ENCODE results near the gene DGCR2.
"Not testable (repeated sequence)": the region's sequence is repeated elsewhere in the genome, so short reads cannot be mapped to it uniquely, and the experiment has no call there.

Gene DGCR2

DNA sequence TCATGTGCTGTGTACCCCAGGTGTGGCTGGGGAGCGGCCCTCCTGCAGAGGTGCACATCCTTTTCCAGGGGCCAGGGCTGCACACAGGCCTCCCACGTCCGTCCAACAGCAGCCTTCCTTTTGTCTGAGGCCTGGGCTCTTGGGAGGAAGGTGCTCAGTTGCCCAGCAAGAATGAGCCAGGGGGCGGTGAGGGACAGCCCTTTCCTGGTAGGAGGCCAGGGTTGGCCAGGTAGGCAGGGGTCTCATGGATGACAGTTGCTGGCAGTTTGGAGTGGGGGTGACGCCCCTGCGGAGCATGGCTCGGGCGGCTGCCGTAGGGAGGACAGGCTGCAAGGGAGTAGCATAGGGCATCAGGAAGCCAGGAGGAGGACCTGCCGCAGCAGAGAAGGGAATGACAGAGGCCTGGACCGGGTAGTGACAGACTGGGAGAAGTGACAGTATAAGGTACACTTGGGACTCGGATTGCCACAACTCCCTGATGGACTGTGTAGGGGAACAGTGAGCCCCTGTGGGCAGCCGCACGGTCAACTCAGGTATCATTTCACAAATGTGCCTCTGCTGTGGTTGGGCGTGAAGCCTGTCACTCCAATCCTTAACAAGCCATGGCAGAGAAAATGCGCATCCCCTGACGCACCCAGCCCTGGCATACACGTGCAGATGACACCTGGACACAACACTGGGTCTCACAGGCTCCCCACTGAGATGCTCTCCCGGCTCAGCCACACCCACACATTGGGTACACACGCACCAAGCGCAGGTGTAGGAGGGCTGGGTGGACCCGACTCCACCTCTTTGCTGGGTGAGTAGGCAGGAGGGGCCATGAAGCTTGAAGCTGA, 79.7 kb downstream of the DGCR2 start:
- no peak for DNase-seq (ENCODE audit: low read depth)

GRCh38 chr22:19041704-19042074, 80.5 kb downstream of the DGCR2 start:
- DNase-seq (ENCODE audit: low read depth): no peak

- DNase-seq (ENCODE audit: low read depth): no peak
Observed at GRCh38 chr22:19040888-19041703, 81.1 kb downstream of the DGCR2 start.

DNA sequence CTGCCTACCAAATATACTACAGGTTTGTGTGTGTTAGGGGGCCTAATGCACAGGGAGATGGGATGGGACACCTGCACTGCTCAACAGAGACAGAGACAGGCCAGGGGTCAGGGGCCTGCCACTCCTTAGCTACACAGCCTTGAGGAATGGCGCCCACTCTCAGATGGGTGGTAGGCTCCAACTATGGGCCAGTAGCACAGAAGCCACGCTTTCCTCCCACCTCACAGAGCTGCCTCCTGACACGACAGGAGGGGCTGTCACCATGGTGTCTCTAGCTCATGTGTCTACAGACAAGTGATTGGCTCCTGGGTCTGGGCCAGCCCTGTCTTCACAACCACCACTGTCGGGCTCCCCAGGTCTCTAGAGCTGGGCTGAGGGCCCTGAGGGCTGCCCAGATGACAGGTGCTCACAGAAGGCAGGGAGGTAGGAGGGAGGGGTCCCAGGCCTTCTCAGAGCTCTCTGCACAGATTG, 81.8 kb downstream of the DGCR2 start:
- DNase-seq (ENCODE audit: low read depth): no peak

DNA sequence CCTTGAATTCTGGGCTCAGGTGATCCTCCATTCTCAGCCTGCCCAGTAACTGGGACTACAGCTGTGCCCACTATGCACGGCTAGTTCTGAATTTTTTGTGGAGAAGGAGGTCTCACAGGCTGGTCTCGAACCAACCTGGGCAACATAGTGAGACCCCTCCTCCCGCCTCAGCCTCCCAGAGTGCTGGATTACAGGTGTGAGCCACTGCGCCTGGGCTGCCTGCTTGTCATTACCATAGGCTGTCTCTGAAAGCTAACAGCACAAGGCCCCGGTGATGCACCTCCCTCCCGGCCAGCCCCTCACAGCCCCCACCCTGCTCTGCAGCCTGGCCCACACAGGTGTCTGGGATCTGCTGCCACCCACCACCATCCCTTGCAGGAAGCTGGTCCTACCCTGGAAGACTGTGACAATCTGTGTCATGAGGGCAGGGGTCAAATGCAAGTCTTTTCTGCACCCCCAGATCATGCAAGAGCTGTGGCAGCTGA, 82.4 kb downstream of the DGCR2 start:
- DNase-seq (ENCODE audit: low read depth): no peak

- no peak for DNase-seq (ENCODE audit: low read depth)
Observed at GRCh38 chr22:19039448-19039780, 82.8 kb downstream of the DGCR2 start.

DNA sequence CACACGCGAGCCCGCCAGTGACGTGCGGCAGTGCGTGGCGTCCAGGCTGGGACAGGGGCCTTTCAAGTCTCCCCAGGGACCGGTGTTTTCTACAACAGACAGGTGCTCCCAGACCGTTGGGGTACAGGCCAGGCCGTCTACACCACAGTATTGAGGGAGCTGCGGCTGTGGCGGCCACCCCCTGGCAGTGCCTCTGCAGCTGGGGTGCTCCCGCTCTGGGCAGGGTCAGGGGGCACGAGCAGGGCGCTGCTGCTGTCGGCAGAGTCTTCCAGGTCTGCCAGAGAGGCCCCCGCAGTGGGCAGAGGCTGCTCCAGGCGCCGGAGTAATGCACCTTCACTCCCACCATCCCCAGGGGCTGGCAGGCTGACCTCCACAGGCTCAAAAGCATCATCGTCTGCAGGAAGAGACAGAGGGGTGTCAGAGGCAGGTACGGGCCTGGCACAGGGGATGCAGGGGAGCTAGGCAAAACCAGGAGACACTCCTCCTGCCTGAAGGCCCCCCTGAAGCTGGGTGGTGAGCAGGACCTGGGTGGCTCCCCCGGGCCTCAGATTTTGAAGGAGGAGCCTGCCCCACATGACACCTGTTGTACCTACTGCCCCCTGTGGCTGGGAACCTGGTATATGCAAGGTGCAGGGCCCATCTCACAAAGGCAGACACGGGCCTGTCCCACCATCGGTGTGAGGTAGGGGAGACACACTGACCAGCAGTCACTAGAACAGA, 83.3 kb downstream of the DGCR2 start:
- DNase-seq (ENCODE audit: low read depth): no peak

- no peak for DNase-seq (ENCODE audit: low read depth)
Observed at GRCh38 chr22:19038164-19038546, 84.1 kb downstream of the DGCR2 start.

DNA sequence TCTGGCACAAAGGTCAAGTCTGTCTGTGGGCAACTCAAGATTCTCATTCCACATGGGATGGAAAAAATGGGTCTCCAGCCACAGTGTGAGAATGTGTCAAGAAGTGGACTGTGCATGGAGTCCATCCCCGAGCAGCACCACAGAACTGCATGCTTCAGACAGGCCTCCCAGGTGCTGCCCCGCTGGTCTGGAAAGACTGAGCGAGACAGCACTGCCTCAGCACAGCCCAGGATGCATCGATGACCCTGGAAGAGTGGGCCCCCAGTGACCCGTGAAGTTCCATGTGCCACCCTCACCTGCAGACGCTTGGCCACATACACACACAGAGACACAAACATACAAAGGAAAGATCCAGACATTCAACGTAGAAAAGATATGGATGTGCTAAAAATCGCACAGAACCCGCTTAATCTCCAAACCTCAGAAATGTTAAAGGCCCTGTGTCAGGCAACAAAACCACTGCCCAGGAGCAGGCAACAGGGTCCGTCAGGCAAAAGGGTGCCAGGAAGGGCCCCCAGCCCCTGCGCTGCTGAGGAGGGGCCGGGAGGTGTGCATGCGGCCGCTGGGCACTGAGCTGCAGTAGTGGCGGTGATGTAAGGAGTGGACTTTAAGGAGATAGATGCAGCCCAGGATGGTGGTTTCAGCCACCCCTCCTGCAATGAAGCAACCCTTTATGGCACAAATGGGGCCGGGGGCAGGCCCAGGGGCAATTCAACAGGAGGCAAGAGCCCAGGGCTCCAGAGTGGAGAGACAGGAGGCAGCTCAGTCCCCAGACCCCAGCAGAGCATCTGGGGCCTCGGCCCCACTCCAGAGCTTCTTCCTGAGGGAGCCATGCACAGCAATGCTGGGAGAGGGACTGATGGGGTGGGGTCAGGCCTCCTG, 84.7 kb downstream of the DGCR2 start:
- DNase-seq (ENCODE audit: low read depth): no peak

GRCh38 chr22:19036523-19037273, 85.5 kb downstream of the DGCR2 start:
- no peak for DNase-seq (ENCODE audit: low read depth)

DNA sequence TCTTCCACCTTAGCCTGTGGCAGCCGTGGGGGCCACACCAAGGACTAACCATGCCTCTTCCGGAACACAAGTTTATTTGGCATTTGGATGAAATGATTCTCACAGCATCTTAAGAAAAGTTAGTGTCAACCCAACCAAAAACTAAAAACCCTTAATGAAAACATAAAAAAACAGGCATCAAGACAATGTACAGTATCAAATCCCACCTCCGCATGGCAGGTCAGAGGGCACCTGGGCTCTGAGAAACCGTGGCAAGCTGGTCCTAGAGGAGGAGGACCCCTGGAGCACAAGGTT, 86.0 kb downstream of the DGCR2 start:
- no peak for DNase-seq (ENCODE audit: low read depth)

DNA sequence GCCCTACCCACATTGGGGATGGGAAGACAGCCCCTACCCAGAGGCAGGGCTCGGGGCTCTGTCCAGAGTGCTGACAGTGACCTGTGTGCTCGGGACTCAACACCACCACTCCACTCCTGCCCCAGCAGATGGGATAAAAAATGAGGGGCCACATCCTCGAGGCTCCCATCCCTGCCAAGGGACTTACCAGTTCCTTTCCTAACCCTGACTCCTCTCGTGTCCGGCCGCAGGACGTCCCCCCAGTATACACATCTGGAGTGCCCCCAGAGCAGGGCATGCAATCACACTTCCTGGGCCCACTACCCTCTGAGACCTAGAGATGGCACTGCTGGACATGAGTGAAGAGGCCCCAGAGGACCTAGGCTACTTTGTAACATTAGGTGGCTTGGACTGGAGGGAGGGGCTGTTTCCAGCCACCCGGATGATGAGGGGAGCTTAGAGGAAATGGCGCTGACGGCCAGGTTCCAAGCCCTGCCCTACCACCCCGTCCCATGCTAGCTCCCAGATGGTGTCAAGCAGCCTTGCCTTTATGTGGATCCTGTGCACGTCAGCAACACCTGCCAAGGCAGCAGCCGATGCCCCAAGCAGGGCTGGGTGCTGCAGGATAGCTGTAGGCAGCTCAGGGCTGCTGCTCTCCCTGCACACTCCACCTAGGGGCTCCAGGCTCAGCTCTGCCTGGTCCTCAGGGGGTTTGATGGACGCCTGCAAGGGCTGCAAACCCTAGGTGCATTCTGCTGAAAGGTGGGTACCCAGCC, 86.6 kb downstream of the DGCR2 start:
- no peak for DNase-seq (ENCODE audit: low read depth)

DNA sequence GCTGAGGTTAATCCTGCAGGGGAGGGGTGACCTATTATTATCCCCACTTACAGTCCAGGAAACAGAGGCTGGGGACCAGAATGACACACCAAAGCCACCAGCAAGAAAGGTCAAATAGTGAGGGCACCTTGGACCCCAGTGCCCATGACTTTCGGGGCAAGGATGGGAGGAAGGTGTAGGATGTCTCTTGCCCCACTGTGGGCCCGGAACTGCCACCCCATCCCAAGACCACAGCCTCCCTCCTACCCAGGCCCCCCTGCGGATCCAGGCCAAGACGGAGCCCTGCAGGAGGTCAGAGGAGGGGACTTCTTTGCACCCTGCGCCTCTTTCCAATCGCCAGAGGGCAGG, 87.1 kb downstream of the DGCR2 start:
- not testable (repeated sequence) for DNase-seq (ENCODE audit: low read depth)

DNA sequence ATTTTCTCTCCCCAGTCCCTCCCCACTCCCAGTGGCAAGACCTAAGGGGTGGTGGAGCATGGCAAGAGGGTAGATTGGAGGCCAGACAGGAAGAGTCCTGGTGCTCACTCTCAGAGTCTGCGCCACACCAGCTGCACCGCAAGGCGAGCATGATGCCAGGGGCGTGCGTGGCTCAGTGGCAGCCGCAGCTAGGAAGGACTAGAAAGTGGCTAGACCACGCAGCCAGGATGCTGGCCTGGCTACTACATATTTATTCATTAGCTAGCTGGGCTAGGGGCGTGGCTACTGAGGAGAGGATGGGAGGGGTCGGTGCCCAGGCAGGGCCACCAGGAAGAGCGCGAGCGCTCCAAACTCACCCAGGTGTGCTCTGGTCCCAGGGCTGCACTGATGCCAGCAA, 87.5 kb downstream of the DGCR2 start:
- DNase-seq (ENCODE audit: low read depth): not testable (repeated sequence)

GRCh38 chr22:19034031-19034723, 88.0 kb downstream of the DGCR2 start:
- DNase-seq (ENCODE audit: low read depth): not testable (repeated sequence)

- DNase-seq (ENCODE audit: low read depth): not testable (repeated sequence)
Observed at GRCh38 chr22:19033568-19033905, 88.7 kb downstream of the DGCR2 start.

- not testable (repeated sequence) for DNase-seq (ENCODE audit: low read depth)
Observed at GRCh38 chr22:19032898-19033567, 89.2 kb downstream of the DGCR2 start.

- DNase-seq (ENCODE audit: low read depth): not testable (repeated sequence)
Observed at GRCh38 chr22:19032156-19032785, 89.9 kb downstream of the DGCR2 start.

GRCh38 chr22:19030889-19031252, 91.3 kb downstream of the DGCR2 start:
- DNase-seq (ENCODE audit: low read depth): not testable (repeated sequence)

Measured in fibroblast of gingiva (primary cell).